GM18498 (cell line): ENCODE results near the gene RNF112.
"Not testable (repeated sequence)": the region's sequence is repeated elsewhere in the genome, so short reads cannot be mapped to it uniquely, and the experiment has no call there.

Experiments used
- ATAC-seq: cut with Tn5 transposase; IDR thresholded peaks from one replicate; pipeline ENCODE4 v1.9.1; 2021; ENCODE audit warnings: mild to moderate bottlenecking, moderate library complexity; ENCODE audit not compliant: unreplicated experiment

The RNF112 gene

GRCh38 chr17:19410091-19410490 is 941 bp upstream of the RNF112 start:
- ATAC-seq = no peak

GRCh38 chr17:19411631-19412030 is 599 bp downstream of the RNF112 start:
- no peak for ATAC-seq

GRCh38 chr17:19412510-19412909 is 1.5 kb downstream of the RNF112 start:
- ATAC-seq = no peak

- ATAC-seq = no peak
Measured at GRCh38 chr17:19412984-19413383, 2.0 kb downstream of the RNF112 start.

GRCh38 chr17:19413761-19414160 is 2.7 kb downstream of the RNF112 start:
- no peak for ATAC-seq

- no peak for ATAC-seq
Measured at GRCh38 chr17:19414396-19415280, 3.6 kb downstream of the RNF112 start.

GRCh38 chr17:19415311-19415710 is 4.3 kb downstream of the RNF112 start:
- no peak for ATAC-seq

- ATAC-seq = no peak
Measured at GRCh38 chr17:19415806-19416775, 5.1 kb downstream of the RNF112 start.

GRCh38 chr17:19417611-19418010 is 6.6 kb downstream of the RNF112 start:
- no peak for ATAC-seq

GRCh38 chr17:19418251-19418992 is 7.4 kb downstream of the RNF112 start:
- ATAC-seq = no peak

- no peak for ATAC-seq
Measured at GRCh38 chr17:19421219-19421618, 10.2 kb downstream of the RNF112 start.

- no peak for ATAC-seq
Measured at GRCh38 chr17:19421926-19422325, 10.9 kb downstream of the RNF112 start.

- ATAC-seq = no peak
Measured at GRCh38 chr17:19424934-19425868, 14.2 kb downstream of the RNF112 start.

- ATAC-seq = no peak
Measured at GRCh38 chr17:19426631-19427030, 15.6 kb downstream of the RNF112 start.

- ATAC-seq = no peak
Measured at GRCh38 chr17:19431691-19432090, 20.7 kb downstream of the RNF112 start.

GRCh38 chr17:19433255-19433654 is 22.2 kb downstream of the RNF112 start:
- no peak for ATAC-seq

GRCh38 chr17:19433727-19434340 is 22.8 kb downstream of the RNF112 start:
- no peak for ATAC-seq

GRCh38 chr17:19440421-19440820 is 29.4 kb downstream of the RNF112 start:
- ATAC-seq = no peak

- not testable (repeated sequence) for ATAC-seq
Measured at GRCh38 chr17:19441288-19441687, 30.3 kb downstream of the RNF112 start.
